ENCODE results near the gene PCNT. TPM values are rescaled to one million over a fixed set of nuclear protein-coding genes. Genes with fewer than 3 reads are reported as not detected.
"Not testable (repeated sequence)": the region's sequence is repeated elsewhere in the genome, so short reads cannot be mapped to it uniquely, and the experiment has no call there.

Gene PCNT
- total and polyA plus RNA-seq, 2 experiments from 2014 or later: 18.3 to 26.6 TPM

GRCh38 chr21:46301759-46302158, 22.2 kb upstream of the PCNT start:
- DNase-seq (ENCODE audit: low read depth in 1 of 2, low spot score in 1 of 2): no peak
- H3K27ac ChIP-seq: no peak overlapping the region
- TF ChIP-seq CTCF (IDR thresholded peaks at IDR 0.05; ENCODE audit: low read depth, low read length): no peak

GRCh38 chr21:46304437-46304836, 19.5 kb upstream of the PCNT start:
- no peak for TF ChIP-seq CTCF (IDR thresholded peaks at IDR 0.05; ENCODE audit: low read depth, low read length)
- H3K4me3 ChIP-seq: no peak overlapping the region
- peaks cover 14% of the 10 kb centered on the region for H3K36me3 ChIP-seq
- H3K9me3 ChIP-seq (ENCODE audit: low read depth): no peaks in the 10 kb centered on the region
- no peak for DNase-seq (ENCODE audit: low read depth in 1 of 2, low spot score in 1 of 2)
- H3K27ac ChIP-seq: no peak overlapping the region
- no peaks in the 10 kb centered on the region for H3K4me1 ChIP-seq (ENCODE audit: low read depth)
- no peaks in the 10 kb centered on the region for H3K27me3 ChIP-seq

More at GRCh38 chr21:46301759-46302158, 22.2 kb upstream of the PCNT start:
- Histone ChIP-seq H3K27me3 (peaks cover 9% of the 10 kb centered on the region), H3K4me3 (no peak overlapping the region), H3K36me3 (peaks cover 11% of the 10 kb centered on the region), H3K4me1 (ENCODE audit: low read depth) (no peaks in the 10 kb centered on the region), H3K9me3 (ENCODE audit: low read depth) (no peaks in the 10 kb centered on the region)

- TF ChIP-seq CTCF (IDR thresholded peaks at IDR 0.05; ENCODE audit: low read depth, low read length): no peak
- H3K36me3 ChIP-seq: peaks cover 14% of the 10 kb centered on the region
- no peak overlapping the region for H3K27ac ChIP-seq
- DNase-seq (ENCODE audit: low read depth in 1 of 2, low spot score in 1 of 2): no peak
- H3K4me1 ChIP-seq (ENCODE audit: low read depth): no peaks in the 10 kb centered on the region
- H3K9me3 ChIP-seq (ENCODE audit: low read depth): no peaks in the 10 kb centered on the region
- H3K4me3 ChIP-seq: no peak overlapping the region
- H3K27me3 ChIP-seq: no peaks in the 10 kb centered on the region
Measured at GRCh38 chr21:46304955-46305354, 19.0 kb upstream of the PCNT start.

GRCh38 chr21:46307625-46308024, 16.3 kb upstream of the PCNT start:
- DNase-seq (ENCODE audit: low read depth in 1 of 2, low spot score in 1 of 2): no peak
- TF ChIP-seq CTCF (IDR thresholded peaks at IDR 0.05; ENCODE audit: low read depth, low read length): no peak
- H3K9me3 ChIP-seq (ENCODE audit: low read depth): no peaks in the 10 kb centered on the region
- H3K27ac ChIP-seq: no peak overlapping the region
- peaks cover 11% of the 10 kb centered on the region for H3K36me3 ChIP-seq
- no peaks in the 10 kb centered on the region for H3K27me3 ChIP-seq
- H3K4me1 ChIP-seq (ENCODE audit: low read depth): no peaks in the 10 kb centered on the region
- H3K4me3 ChIP-seq: no peak overlapping the region

GRCh38 chr21:46308431-46308830, 15.5 kb upstream of the PCNT start:
- DNase-seq (ENCODE audit: low read depth in 1 of 2, low spot score in 1 of 2): no peak
- Histone ChIP-seq H3K9me3 (ENCODE audit: low read depth) (no peaks in the 10 kb centered on the region), H3K4me1 (ENCODE audit: low read depth) (no peaks in the 10 kb centered on the region), H3K4me3 (no peak overlapping the region), H3K36me3 (peaks cover 11% of the 10 kb centered on the region), H3K27ac (no peak overlapping the region), H3K27me3 (no peaks in the 10 kb centered on the region)
- no peak for TF ChIP-seq CTCF (IDR thresholded peaks at IDR 0.05; ENCODE audit: low read depth, low read length)

- H3K27me3 ChIP-seq; H3K4me3 ChIP-seq; H3K4me1 ChIP-seq (ENCODE audit: low read depth): not testable (repeated sequence)
Measured at GRCh38 chr21:46310260-46310659, 13.7 kb upstream of the PCNT start.

More at GRCh38 chr21:46310260-46310659, 13.7 kb upstream of the PCNT start:
- H3K36me3 ChIP-seq; H3K27ac ChIP-seq; DNase-seq (ENCODE audit: low read depth in 1 of 2, low spot score in 1 of 2); H3K9me3 ChIP-seq (ENCODE audit: low read depth): not testable (repeated sequence)

Measured in cardiac muscle cell (in vitro differentiated cells and primary cell).